HG02763 (cell line): ENCODE results near the gene NUTM2F.
"Not testable (repeated sequence)": the region's sequence is repeated elsewhere in the genome, so short reads cannot be mapped to it uniquely, and the experiment has no call there.

ENCODE experiments used
- ATAC-seq: cut with Tn5 transposase; IDR thresholded peaks from one replicate; pipeline ENCODE4 v1.9.1; 2021; ENCODE audit warnings: mild to moderate bottlenecking, moderate library complexity; ENCODE audit not compliant: unreplicated experiment

Gene NUTM2F

GRCh38 chr9:94317949-94318657 lies 10.3 kb downstream of the NUTM2F start:
- ATAC-seq, result not testable (repeated sequence)

GRCh38 chr9:94316236-94316635 lies 12.2 kb downstream of the NUTM2F start:
- ATAC-seq, result peak; percentile 77

DNA sequence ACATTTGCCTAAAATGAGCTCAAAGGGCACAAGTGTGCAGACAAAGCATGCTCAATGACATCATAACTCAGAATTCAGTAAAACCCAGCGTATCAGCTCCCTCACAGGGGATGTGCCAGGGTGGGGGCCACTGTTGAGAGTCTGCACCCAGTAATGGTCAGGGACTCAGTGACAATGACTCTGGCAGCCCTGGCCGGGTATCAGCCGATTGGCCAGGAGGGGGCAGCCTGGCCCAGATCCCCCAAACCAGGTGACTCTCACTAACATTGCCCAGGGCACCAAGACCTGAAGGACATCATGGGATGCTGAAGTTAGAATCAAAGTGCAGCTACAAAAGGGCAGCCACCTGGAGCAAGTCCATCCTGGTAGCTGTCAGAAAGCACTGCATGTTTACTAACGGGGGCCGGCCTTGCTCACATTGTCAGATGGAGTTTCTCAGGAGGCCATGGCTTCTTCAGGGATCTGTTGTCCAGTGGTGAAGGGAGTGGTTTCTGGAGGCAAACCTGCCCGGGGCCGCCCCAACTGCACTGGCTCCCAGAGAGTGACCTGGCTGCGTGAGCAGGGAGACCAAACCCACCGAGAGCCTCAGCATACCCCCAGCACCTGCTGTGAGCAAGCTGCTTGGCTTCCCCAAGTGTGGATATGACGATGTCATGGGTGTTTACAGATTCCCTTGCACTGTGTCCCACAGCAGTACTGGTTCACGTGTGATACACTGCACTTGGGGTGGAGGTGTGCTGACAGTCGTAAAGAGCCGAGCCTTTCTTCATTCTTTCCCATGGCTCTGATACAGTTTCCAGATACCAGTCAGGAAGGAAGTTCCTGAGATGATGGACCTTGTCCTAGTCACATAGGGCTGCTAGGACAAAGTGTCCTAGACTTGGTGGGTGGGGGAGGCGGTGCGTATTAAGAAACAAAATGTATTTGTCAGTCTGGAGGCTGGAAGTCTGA lies 13.1 kb downstream of the NUTM2F start:
- not testable (repeated sequence) for ATAC-seq

- no peak for ATAC-seq
These were observed 25.1 kb downstream of the NUTM2F start for GRCh38 chr9:94303321-94303720.

GRCh38 chr9:94302426-94302825 lies 26.0 kb downstream of the NUTM2F start:
- ATAC-seq, result no peak

DNA sequence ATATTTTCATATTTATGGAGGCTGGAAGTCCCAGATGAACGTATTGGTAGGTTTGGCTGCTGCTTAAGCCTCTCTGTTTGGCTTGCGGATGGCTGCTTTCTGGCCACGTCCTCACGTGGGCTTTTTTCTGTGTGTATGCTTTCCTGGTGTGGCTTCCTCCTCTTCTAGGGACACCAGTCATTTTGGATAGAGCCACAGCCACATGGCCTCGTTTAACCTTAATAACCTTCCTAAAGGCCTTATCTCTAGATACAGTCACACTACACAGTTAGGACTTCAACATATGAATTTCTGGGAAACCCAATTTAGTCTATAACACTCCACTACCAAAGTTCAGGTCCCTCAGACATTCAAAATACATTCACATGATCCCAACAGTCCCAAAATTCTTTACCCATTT lies 26.9 kb downstream of the NUTM2F start:
- no peak for ATAC-seq

DNA sequence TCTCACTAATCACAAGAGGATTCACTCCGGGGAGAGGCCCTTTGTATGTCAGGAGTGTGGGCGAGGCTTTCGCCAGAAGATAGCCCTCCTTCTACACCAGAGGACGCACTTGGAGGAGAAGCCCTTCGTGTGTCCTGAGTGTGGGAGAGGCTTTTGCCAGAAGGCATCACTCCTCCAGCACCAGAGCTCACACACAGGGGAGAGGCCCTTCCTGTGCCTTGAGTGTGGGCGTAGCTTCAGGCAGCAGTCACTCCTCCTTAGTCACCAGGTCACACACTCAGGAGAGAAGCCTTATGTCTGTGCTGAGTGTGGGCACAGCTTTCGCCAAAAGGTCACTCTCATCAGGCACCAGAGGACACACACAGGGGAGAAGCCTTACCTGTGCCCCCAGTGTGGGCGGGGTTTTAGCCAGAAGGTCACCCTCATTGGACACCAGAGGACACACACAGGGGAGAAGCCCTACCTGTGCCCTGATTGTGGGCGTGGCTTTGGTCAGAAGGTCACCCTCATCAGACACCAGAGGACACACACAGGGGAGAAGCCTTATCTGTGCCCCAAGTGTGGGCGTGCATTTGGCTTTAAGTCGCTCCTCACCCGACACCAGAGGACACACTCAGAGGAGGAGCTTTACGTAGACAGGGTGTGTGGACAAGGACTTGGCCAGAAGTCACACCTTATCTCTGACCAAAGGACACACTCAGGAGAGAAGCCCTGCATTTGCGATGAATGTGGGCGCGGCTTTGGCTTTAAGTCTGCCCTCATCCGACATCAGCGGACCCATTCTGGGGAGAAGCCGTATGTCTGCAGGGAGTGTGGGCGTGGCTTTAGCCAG lies 27.8 kb downstream of the NUTM2F start:
- no peak for ATAC-seq

- no peak for ATAC-seq
These were observed 29.4 kb downstream of the NUTM2F start for GRCh38 chr9:94298949-94299599.

GRCh38 chr9:94289691-94290090 lies 38.8 kb downstream of the NUTM2F start:
- no peak for ATAC-seq

GRCh38 chr9:94287877-94288513 lies 40.4 kb downstream of the NUTM2F start:
- ATAC-seq, result no peak

- no peak for ATAC-seq
These were observed 42.3 kb downstream of the NUTM2F start for GRCh38 chr9:94286116-94286515.

DNA sequence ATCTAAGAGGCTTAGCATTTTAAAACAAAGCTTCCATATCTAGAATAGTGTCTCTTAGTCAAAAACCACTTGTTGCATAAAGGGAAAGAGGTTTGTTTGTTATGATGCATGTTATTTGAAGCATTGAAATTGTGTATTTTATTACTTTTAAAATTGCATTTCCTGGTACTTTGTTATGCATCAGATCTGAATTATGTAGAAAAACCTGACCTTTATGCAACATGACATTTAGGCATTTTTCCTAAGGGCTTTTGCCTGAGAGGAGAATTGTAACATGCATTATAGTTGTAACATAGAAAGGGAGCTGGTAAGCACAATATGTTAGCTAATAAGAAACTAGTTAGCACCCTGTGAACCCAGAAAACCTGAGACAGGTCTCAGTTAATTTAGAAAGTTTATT lies 47.3 kb downstream of the NUTM2F start:
- no peak for ATAC-seq

GRCh38 chr9:94280409-94280989 lies 47.9 kb downstream of the NUTM2F start:
- no peak for ATAC-seq

GRCh38 chr9:94277885-94278536 lies 50.4 kb downstream of the NUTM2F start:
- no peak for ATAC-seq

- ATAC-seq, result not testable (repeated sequence)
These were observed 51.4 kb downstream of the NUTM2F start for GRCh38 chr9:94277029-94277428.

GRCh38 chr9:94270009-94270408 lies 58.4 kb downstream of the NUTM2F start:
- ATAC-seq, result no peak

DNA sequence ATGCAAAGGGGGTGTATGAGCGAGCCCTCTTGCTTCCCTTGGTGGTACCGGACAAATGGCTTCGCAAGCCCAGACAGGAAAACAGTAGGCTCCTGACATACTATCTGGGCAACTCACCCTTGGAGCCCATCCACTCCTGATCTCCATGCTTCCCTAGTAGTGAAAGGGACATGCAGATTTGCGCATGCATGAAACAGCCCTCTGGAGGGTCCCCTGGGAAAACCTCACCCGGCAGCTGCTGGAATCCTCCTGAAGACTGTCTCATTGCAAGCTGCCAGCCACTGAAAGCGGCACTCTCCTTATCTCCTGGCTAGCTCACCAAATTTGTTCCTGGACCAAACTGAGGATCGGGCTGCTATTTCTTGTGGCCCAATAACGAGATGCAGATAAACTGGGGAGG lies 59.2 kb downstream of the NUTM2F start:
- ATAC-seq, result no peak
